ENCODE data around the gene VWCE. TPM values are rescaled to one million over a fixed set of nuclear protein-coding genes. Genes with fewer than 3 reads are reported as not detected.

Gene VWCE
- polyA plus RNA-seq, 1 of the 3 experiments (the other 2 are of a cell fraction): 5.0 TPM

DNA sequence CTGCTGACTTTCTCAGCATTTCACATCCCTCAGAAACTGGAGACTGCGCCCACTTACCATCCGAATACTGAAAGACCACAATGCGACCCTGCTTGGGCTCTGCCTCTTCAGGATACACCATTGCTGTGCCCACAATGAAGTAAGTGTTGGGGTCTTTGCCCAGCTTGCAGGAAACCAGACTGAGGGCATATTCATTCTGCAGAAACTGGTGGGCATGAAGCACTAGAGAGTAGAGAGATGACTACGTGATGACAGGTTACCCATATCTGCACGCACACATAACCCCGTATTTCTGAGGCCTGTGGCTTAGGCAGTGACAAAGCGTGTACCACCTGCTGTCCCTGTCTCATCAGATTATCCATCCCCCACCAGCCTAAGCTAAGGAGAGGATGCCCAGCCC is 14.6 kb upstream of the VWCE start:
- DNase-seq: no peak
- Histone ChIP-seq H4K20me1 (ENCODE audit: insufficient read depth) (no peaks in the 10 kb centered on the region), H3K4me2 (no peak overlapping the region), H3K9me3 (no peaks in the 10 kb centered on the region), H3K9ac (no peak overlapping the region), H3K4me3 (ENCODE audit: low read depth in 2 of 2, low read length in 1 of 2) (no peak overlapping the region), H3K4me1 (ENCODE audit: control insufficient read depth in 1 of 2, insufficient read depth in 2 of 2, low read depth in 1 of 2, low read length in 1 of 2) (no peaks in the 10 kb centered on the region), H3K36me3 (replicated peaks in 1 of 2; ENCODE audit: control insufficient read depth in 1 of 2, insufficient read depth in 2 of 2, low read length in 1 of 2) (peaks cover 74 to 88% of the 10 kb centered on the region in 2 experiments), H3F3A (replicated peaks; ENCODE audit: insufficient read depth) (no peaks in the 10 kb centered on the region), H3K79me2 (ENCODE audit: insufficient read depth) (no peaks in the 10 kb centered on the region; the same call in 1 of the 2 replicates), H3K9me2 (no peaks in the 10 kb centered on the region), H3K27ac (ENCODE audit: low read depth in 2 of 2, low read length in 1 of 2) (no peak overlapping the region), H2AFZ (ENCODE audit: low read depth) (no peak overlapping the region), H3K27me3 (ENCODE audit: insufficient read depth) (no peaks in the 10 kb centered on the region)
- CTCF ChIA-PET: interaction anchor here (1.3 to 1.4 kb wide), 2 partner anchors 55 to 76 kb away, joined by 4 to 5 read pairs; no protein-coding TSS in a partner anchor
- TF ChIP-seq CHD2 (IDR thresholded peaks at IDR 0.05; ENCODE audit: low read length, partially characterized antibody) (no peak), MEF2A (IDR thresholded peaks at IDR 0.05; ENCODE audit: borderline replicate concordance, low read depth) (no peak), USF2 (IDR thresholded peaks at IDR 0.05; ENCODE audit: borderline replicate concordance, low read depth, low read length) (no peak), ELF1 (IDR thresholded peaks at IDR 0.05) (no peak), RAD21 (IDR thresholded peaks at IDR 0.05; ENCODE audit: low read length) (no peak), FOXM1 (IDR thresholded peaks at IDR 0.05; ENCODE audit: low read depth) (no peak), USF1 (IDR thresholded peaks at IDR 0.05; ENCODE audit: borderline replicate concordance, low read depth) (no peak), ZBTB33 (IDR thresholded peaks at IDR 0.05; ENCODE audit: borderline replicate concordance, low read depth) (no peak), FOSL2 (IDR thresholded peaks at IDR 0.05; ENCODE audit: borderline replicate concordance, low read depth) (no peak), YY1 (IDR thresholded peaks at IDR 0.05; ENCODE audit: low read depth) (no peak)
- POLR2A ChIA-PET: no interaction called here
- 99% methylated on average over 7 of the region's 7 CpGs for WGBS (ENCODE audit: low lambda C conversion rate)

DNA sequence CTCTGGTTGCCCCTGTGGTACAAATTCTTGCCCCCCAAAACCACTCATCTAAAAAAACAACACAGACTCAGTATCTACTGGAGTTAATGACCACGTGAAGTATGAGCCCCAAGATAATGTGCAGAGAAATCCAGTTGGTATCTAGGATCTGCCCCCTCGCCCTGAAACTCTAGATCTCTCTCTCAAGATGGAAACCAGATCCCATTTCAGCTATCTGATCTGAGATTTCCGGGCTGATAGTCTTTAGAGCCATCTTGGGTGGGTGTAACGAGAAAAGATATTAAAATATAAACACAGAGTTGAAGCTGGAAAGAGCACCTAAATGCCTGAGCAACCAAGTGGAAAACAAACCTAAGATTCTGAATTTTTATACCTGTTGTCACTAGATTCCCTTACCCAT is 14.0 kb upstream of the VWCE start:
- no peaks in the 10 kb centered on the region for H3K9me2 ChIP-seq
- 87% methylated on average over 4 of the region's 4 CpGs for WGBS (ENCODE audit: low lambda C conversion rate)
- no peak for DNase-seq
- H3K4me2 ChIP-seq: no peak overlapping the region
- H3K4me3 ChIP-seq (ENCODE audit: low read depth in 2 of 2, low read length in 1 of 2): no peak overlapping the region
- H3K27ac ChIP-seq (ENCODE audit: low read depth in 2 of 2, low read length in 1 of 2): no peak overlapping the region
- ChIA-PET POLR2A (no interaction called here), CTCF (interaction anchor here (1.0 to 1.9 kb wide), 4 partner anchors 27 to 799 kb away, joined by 3 to 5 read pairs (median 4); no protein-coding TSS in a partner anchor)
- H3K36me3 ChIP-seq (replicated peaks in 1 of 2; ENCODE audit: control insufficient read depth in 1 of 2, insufficient read depth in 2 of 2, low read length in 1 of 2): peaks cover 72 to 85% of the 10 kb centered on the region in 2 experiments
- H3K4me1 ChIP-seq (ENCODE audit: control insufficient read depth in 1 of 2, insufficient read depth in 2 of 2, low read depth in 1 of 2, low read length in 1 of 2): no peaks in the 10 kb centered on the region
- no peaks in the 10 kb centered on the region for H3F3A ChIP-seq (replicated peaks; ENCODE audit: insufficient read depth)
- no peaks in the 10 kb centered on the region for H3K27me3 ChIP-seq (ENCODE audit: insufficient read depth)
- no peak overlapping the region for H3K9ac ChIP-seq
- H4K20me1 ChIP-seq (ENCODE audit: insufficient read depth): no peaks in the 10 kb centered on the region
- H3K9me3 ChIP-seq: no peaks in the 10 kb centered on the region
- no peak overlapping the region for H2AFZ ChIP-seq (ENCODE audit: low read depth)
- H3K79me2 ChIP-seq (ENCODE audit: insufficient read depth): no peaks in the 10 kb centered on the region; the same call in 1 of the 2 replicates
- no peak for TF ChIP-seq RCOR1 (IDR thresholded peaks at IDR 0.05; ENCODE audit: low read length)
- no peak for TF ChIP-seq YY1 (IDR thresholded peaks at IDR 0.05; ENCODE audit: low read depth)
- no peak for TF ChIP-seq SMC3 (IDR thresholded peaks at IDR 0.05; ENCODE audit: low read depth, low read length)
- TF ChIP-seq JUND (IDR thresholded peaks at IDR 0.05): no peak
- no peak for TF ChIP-seq GATA2 (CRISPR knock-in tag; IDR thresholded peaks at IDR 0.05)
- no peak for TF ChIP-seq MEF2A (IDR thresholded peaks at IDR 0.05; ENCODE audit: borderline replicate concordance, low read depth)
- TF ChIP-seq, protein P1, sequence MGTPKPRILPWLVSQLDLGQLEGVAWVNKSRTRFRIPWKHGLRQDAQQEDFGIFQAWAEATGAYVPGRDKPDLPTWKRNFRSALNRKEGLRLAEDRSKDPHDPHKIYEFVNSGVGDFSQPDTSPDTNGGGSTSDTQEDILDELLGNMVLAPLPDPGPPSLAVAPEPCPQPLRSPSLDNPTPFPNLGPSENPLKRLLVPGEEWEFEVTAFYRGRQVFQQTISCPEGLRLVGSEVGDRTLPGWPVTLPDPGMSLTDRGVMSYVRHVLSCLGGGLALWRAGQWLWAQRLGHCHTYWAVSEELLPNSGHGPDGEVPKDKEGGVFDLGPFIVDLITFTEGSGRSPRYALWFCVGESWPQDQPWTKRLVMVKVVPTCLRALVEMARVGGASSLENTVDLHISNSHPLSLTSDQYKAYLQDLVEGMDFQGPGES (IDR thresholded peaks at IDR 0.05; ENCODE audit: low read depth, low read length): no peak
- no peak for TF ChIP-seq FOXM1 (IDR thresholded peaks at IDR 0.05; ENCODE audit: low read depth)
- TF ChIP-seq NRF1 (IDR thresholded peaks at IDR 0.05; ENCODE audit: low read depth, low read length): no peak
- TF ChIP-seq ZBTB33 (IDR thresholded peaks at IDR 0.05; ENCODE audit: borderline replicate concordance, low read depth): no peak
- TF ChIP-seq TAF1 (IDR thresholded peaks at IDR 0.05; ENCODE audit: borderline replicate concordance, low read depth, low read length): no peak
- no peak for TF ChIP-seq FOSL2 (IDR thresholded peaks at IDR 0.05; ENCODE audit: borderline replicate concordance, low read depth)
